Astrocyte (in vitro differentiated cells and primary cell): ENCODE results near the gene MAB21L1. TPM values are rescaled to one million over a fixed set of nuclear protein-coding genes. Genes with fewer than 3 reads are reported as not detected.

Experiments used
- DNase-seq: peaks from one replicate; pipeline ENCODE4 v3.0.0-alpha.2; 2010; ENCODE audit warnings: low read depth
- FAIRE-seq: peaks from 2 replicates; lab custom pipeline; 2011; peaks lifted over from hg19 to GRCh38; lab: Jason Lieb, UNC
- H2AFZ ChIP-seq: 2 replicates; pipeline ENCODE4 v1.6.0; 2012; ENCODE audit warnings: low read depth, low read length, inconsistent platforms
- H3K27ac ChIP-seq: 2 replicates; pipeline ENCODE4 v1.5.1; 2011; ENCODE audit warnings: low read depth, low read length, inconsistent platforms
- H3K27me3 ChIP-seq: 2 replicates; pipeline ENCODE4 v1.6.0; 2011; ENCODE audit warnings: low read length, inconsistent platforms; ENCODE audit not compliant: insufficient read depth
- H3K36me3 ChIP-seq: 2 replicates; pipeline ENCODE4 v1.5.1; 2011; ENCODE audit warnings: low read length, inconsistent platforms; ENCODE audit not compliant: insufficient read depth
- H3K4me1 ChIP-seq: 2 replicates; pipeline ENCODE4 v1.5.1; 2011; ENCODE audit warnings: low read length, inconsistent platforms; ENCODE audit not compliant: insufficient read depth
- H3K4me2 ChIP-seq: 2 replicates; pipeline ENCODE4 v1.6.0; 2012; ENCODE audit warnings: low read length, inconsistent platforms
- H3K4me3 ChIP-seq: 2 replicates; pipeline ENCODE4 v1.5.1; 2011; ENCODE audit warnings: low read depth, mild to moderate bottlenecking, low read length, inconsistent platforms; ENCODE audit not compliant: insufficient read depth
- H3K79me2 ChIP-seq: 2 replicates; pipeline ENCODE4 v1.6.0; 2012; ENCODE audit warnings: mild to moderate bottlenecking, low read length, inconsistent platforms; ENCODE audit not compliant: insufficient read depth
- H3K9ac ChIP-seq: 2 replicates; pipeline ENCODE4 v1.6.0; 2012; ENCODE audit warnings: mild to moderate bottlenecking, low read length, inconsistent platforms
- H3K9me3 ChIP-seq: 2 replicates; pipeline ENCODE4 v1.5.1; 2012; ENCODE audit warnings: low read depth, mild to moderate bottlenecking, low read length, inconsistent platforms; ENCODE audit not compliant: insufficient read depth
- H4K20me1 ChIP-seq: 2 replicates; pipeline ENCODE4 v1.6.0; 2012; ENCODE audit warnings: low read length, inconsistent platforms; ENCODE audit not compliant: insufficient read depth
- H3K27ac Mint-ChIP-seq: one replicate; pipeline ENCODE4 v1.8.0; 2021; ENCODE audit warnings: mild to moderate bottlenecking, mixed read lengths; ENCODE audit not compliant: unreplicated experiment
- H3K27me3 Mint-ChIP-seq: one replicate; pipeline ENCODE4 v1.8.0; 2021; ENCODE audit warnings: low read depth, mixed read lengths; ENCODE audit not compliant: unreplicated experiment
- H3K36me3 Mint-ChIP-seq: one replicate; pipeline ENCODE4 v1.8.0; 2021; ENCODE audit warnings: low read depth, mixed read lengths; ENCODE audit not compliant: unreplicated experiment
- H3K4me1 Mint-ChIP-seq: one replicate; pipeline ENCODE4 v1.8.0; 2021; ENCODE audit warnings: low read depth, mixed read lengths; ENCODE audit not compliant: unreplicated experiment
- H3K4me3 Mint-ChIP-seq: one replicate; pipeline ENCODE4 v1.8.0; 2021; ENCODE audit warnings: mild to moderate bottlenecking, moderate library complexity, mixed read lengths; ENCODE audit not compliant: unreplicated experiment
- H3K9me3 Mint-ChIP-seq: one replicate; pipeline ENCODE4 v1.8.0; 2021; ENCODE audit warnings: mild to moderate bottlenecking, mixed read lengths; ENCODE audit not compliant: unreplicated experiment
- CTCF ChIP-seq: IDR thresholded peaks from 2 replicates; pipeline ENCODE4 v1.5.1; 2011; ENCODE audit warnings: low read depth, mild to moderate bottlenecking, inconsistent platforms, low read length, moderate library complexity; ENCODE audit not compliant: insufficient read depth
- EZH2 ChIP-seq: IDR thresholded peaks from 2 replicates; pipeline ENCODE4 v1.6.1; 2012; ENCODE audit warnings: mild to moderate bottlenecking, low read length, inconsistent platforms; ENCODE audit not compliant: insufficient read depth
- total RNA-seq: library from RNA; stranded (reverse); gene quantifications from 2 replicates; pipeline ENCODE4 v1.2.1, GENCODE V29; 2021

MAB21L1 gene
- total RNA-seq, 1 donor from 2014 or later = 2.9 TPM

GRCh38 chr13:35500144-35500543 is 23.7 kb upstream of the MAB21L1 start:
- H3K4me1 ChIP-seq = no peaks in the 10 kb centered on the region
- no peak overlapping the region for H3K27ac ChIP-seq
- no peak overlapping the region for H3K4me3 ChIP-seq
- H3K9me3 ChIP-seq = no peaks in the 10 kb centered on the region
- no peak for TF ChIP-seq CTCF
- no peaks in the 10 kb centered on the region for H4K20me1 ChIP-seq
- no peaks in the 10 kb centered on the region for H3K36me3 Mint-ChIP-seq
- H3K4me1 Mint-ChIP-seq = peaks cover 6% of the 10 kb centered on the region
- H3K9ac ChIP-seq = no peak overlapping the region
- no peaks in the 10 kb centered on the region for H3K27me3 Mint-ChIP-seq
- H3K79me2 ChIP-seq = no peaks in the 10 kb centered on the region
- no peaks in the 10 kb centered on the region for H3K36me3 ChIP-seq
- DNase-seq (no peak), FAIRE-seq (no peak)
- H3K27ac Mint-ChIP-seq = no peak overlapping the region
- H3K4me2 ChIP-seq = no peak overlapping the region
- H2AFZ ChIP-seq = no peak overlapping the region
- H3K4me3 Mint-ChIP-seq = no peak overlapping the region
- H3K9me3 Mint-ChIP-seq = no peaks in the 10 kb centered on the region
- no peaks in the 10 kb centered on the region for H3K27me3 ChIP-seq

DNA sequence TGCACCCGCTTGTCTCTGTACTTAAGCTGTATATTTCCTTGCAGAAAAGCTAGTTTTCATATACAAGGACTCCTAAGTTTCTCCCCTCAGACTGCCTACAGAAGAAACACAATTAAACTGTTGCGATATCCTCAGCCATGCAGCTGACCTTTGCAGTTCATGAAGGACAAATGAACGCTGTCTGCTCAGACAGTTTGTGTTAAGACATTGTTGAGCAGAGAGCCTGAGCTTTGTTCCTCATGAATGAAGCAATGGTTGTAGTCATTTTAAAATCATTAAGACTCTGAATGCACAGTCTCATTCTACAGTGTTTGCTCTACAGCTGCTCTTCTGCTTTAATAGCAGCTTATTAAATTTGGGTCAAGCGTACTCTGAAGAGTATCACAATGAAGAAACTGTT is 23.2 kb upstream of the MAB21L1 start:
- H3K27me3 ChIP-seq = no peaks in the 10 kb centered on the region
- FAIRE-seq (no peak), DNase-seq (no peak)
- no peaks in the 10 kb centered on the region for H3K4me1 ChIP-seq
- H4K20me1 ChIP-seq = no peaks in the 10 kb centered on the region
- no peak overlapping the region for H2AFZ ChIP-seq
- H3K27me3 Mint-ChIP-seq = no peaks in the 10 kb centered on the region
- no peaks in the 10 kb centered on the region for H3K79me2 ChIP-seq
- no peak overlapping the region for H3K4me3 ChIP-seq
- H3K9ac ChIP-seq = no peak overlapping the region
- TF ChIP-seq EZH2 = no peak
- TF ChIP-seq CTCF = no peak
- H3K4me3 Mint-ChIP-seq = no peak overlapping the region
- H3K4me1 Mint-ChIP-seq = peaks cover 6% of the 10 kb centered on the region
- H3K36me3 Mint-ChIP-seq = no peaks in the 10 kb centered on the region
- no peak overlapping the region for H3K27ac ChIP-seq
- H3K27ac Mint-ChIP-seq = no peak overlapping the region
- H3K4me2 ChIP-seq = no peak overlapping the region
- H3K9me3 Mint-ChIP-seq = no peaks in the 10 kb centered on the region
- H3K9me3 ChIP-seq = no peaks in the 10 kb centered on the region
- H3K36me3 ChIP-seq = no peaks in the 10 kb centered on the region

- Histone ChIP-seq H3K27ac (no peak overlapping the region), H3K4me2 (no peak overlapping the region), H3K4me1 (no peaks in the 10 kb centered on the region), H3K79me2 (no peaks in the 10 kb centered on the region), H3K4me3 (no peak overlapping the region), H3K9ac (no peak overlapping the region), H2AFZ (no peak overlapping the region), H3K36me3 (no peaks in the 10 kb centered on the region), H3K9me3 (no peaks in the 10 kb centered on the region), H3K27me3 (no peaks in the 10 kb centered on the region), H4K20me1 (no peaks in the 10 kb centered on the region)
- TF ChIP-seq CTCF (no peak), EZH2 (no peak)
- no peak for DNase-seq
- Mint-ChIP-seq H3K9me3 (no peaks in the 10 kb centered on the region), H3K36me3 (no peaks in the 10 kb centered on the region), H3K27me3 (no peaks in the 10 kb centered on the region), H3K4me3 (no peak overlapping the region), H3K4me1 (peaks cover 6% of the 10 kb centered on the region), H3K27ac (no peak overlapping the region)
- no peak for FAIRE-seq
Measured at GRCh38 chr13:35499196-35499662, 22.7 kb upstream of the MAB21L1 start.
